Fibroblast of mammary gland (primary cell): ENCODE data around the gene SIT1.

Experiments used
- DNase-seq: peaks from one replicate; pipeline ENCODE4 v3.0.0-alpha.2; 2010; ENCODE audit warnings: low read depth
- H3K4me3 ChIP-seq: 2 replicates; pipeline ENCODE4 v1.5.1; 2011; ENCODE audit warnings: low read depth, mild to moderate bottlenecking, low read length, moderate library complexity; ENCODE audit not compliant: control insufficient read depth
- TF ChIP-seq, protein P1 (sequence below): conservative IDR thresholded peaks from 2 replicates; pipeline ENCODE4 v1.5.1; 2011; ENCODE audit warnings: low read depth, low read length, inconsistent platforms; ENCODE audit not compliant: control insufficient read depth, insufficient read depth

Gene SIT1

GRCh38 chr9:35635730-35636129, 15.0 kb downstream of the SIT1 start:
- no peak overlapping the region for H3K4me3 ChIP-seq
- no peak for DNase-seq
- TF ChIP-seq, protein P1, sequence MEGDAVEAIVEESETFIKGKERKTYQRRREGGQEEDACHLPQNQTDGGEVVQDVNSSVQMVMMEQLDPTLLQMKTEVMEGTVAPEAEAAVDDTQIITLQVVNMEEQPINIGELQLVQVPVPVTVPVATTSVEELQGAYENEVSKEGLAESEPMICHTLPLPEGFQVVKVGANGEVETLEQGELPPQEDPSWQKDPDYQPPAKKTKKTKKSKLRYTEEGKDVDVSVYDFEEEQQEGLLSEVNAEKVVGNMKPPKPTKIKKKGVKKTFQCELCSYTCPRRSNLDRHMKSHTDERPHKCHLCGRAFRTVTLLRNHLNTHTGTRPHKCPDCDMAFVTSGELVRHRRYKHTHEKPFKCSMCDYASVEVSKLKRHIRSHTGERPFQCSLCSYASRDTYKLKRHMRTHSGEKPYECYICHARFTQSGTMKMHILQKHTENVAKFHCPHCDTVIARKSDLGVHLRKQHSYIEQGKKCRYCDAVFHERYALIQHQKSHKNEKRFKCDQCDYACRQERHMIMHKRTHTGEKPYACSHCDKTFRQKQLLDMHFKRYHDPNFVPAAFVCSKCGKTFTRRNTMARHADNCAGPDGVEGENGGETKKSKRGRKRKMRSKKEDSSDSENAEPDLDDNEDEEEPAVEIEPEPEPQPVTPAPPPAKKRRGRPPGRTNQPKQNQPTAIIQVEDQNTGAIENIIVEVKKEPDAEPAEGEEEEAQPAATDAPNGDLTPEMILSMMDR, result no peak

DNA sequence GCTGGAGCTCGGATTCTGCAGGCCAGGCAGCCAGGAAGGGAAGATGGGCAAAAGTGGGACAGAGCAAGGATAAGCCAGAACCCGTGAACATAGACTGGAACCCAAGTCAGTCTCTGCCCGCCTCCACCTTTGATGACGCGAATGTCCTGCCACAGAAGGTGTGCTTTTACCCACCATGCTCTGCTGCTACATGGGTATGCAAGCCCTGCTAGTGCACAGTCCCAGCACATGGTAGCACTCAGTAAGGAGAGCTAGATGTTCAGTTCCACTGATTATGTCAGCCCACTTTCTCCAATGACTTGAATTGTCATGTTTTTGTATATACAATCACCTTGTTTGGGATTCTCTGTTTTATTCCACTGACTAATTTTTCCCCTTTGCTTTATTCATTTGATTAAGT, 21.1 kb downstream of the SIT1 start:
- no peak overlapping the region for H3K4me3 ChIP-seq
- TF ChIP-seq, protein P1, result no peak
- DNase-seq, result no peak

- TF ChIP-seq, protein P1, result no peak
- no peak for DNase-seq
- H3K4me3 ChIP-seq, result no peak overlapping the region
These were observed 22.2 kb downstream of the SIT1 start for GRCh38 chr9:35628389-35628991.

DNA sequence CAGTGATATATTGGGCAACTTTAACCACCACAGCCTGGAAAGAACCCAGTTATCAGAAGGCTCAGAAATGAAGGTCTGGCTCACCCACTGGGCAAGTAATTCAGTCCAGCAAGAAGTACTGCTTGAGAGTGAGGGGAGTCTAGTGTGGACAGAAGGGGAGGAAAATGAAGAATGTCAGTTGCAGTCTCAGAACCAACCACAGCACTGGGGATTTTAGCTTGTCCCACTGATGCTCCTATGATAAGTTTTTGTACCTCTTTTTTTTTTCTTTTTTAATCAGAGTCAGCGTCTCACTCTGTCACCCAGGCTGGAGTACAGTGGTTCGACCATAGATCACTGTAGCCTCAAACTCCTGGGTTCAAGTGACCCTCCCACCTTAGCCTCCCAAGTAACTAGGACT, 23.2 kb downstream of the SIT1 start:
- no peak overlapping the region for H3K4me3 ChIP-seq
- TF ChIP-seq, protein P1, result no peak
- DNase-seq, result no peak

DNA sequence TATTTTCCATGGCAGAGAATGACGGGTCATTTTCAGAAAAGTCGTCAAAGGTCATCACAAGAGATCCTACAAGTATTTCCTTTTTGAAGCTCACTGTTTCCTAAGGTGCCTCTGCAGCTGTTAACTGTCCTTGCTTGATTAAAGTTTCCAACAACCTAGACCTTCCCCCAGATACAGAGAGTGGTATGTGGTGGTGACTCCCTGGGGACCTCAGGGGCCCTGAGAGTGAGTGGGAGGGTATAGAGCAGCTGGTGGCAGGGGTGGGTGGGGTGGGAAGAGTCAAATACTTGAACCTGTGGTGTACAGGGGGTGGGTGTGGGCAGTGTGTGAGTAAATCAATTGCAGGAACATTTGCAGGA, 31.0 kb downstream of the SIT1 start:
- no peak for DNase-seq
- TF ChIP-seq, protein P1, result no peak
- H3K4me3 ChIP-seq, result no peak overlapping the region

- DNase-seq, result no peak
- TF ChIP-seq, protein P1, result no peak
- H3K4me3 ChIP-seq, result no peak overlapping the region
These were observed 31.6 kb downstream of the SIT1 start for GRCh38 chr9:35618854-35619799.
